Endothelial cell (in vitro differentiated cells): ENCODE results near the gene TIA1. TPM values are rescaled to one million over a fixed set of nuclear protein-coding genes. Genes with fewer than 3 reads are reported as not detected.

ENCODE experiments used
- DNase-seq: peaks from one replicate; pipeline ENCODE4 v3.0.0; 2021; ENCODE audit warnings: low spot score
- H3K27ac Mint-ChIP-seq: one replicate; pipeline ENCODE4 v1.8.0; 2021; ENCODE audit warnings: mixed read lengths, inconsistent platforms; ENCODE audit not compliant: unreplicated experiment
- H3K27me3 Mint-ChIP-seq: one replicate; pipeline ENCODE4 v1.8.0; 2021; ENCODE audit warnings: mild to moderate bottlenecking, moderate library complexity, mixed read lengths, inconsistent platforms; ENCODE audit not compliant: unreplicated experiment
- H3K36me3 Mint-ChIP-seq: one replicate; pipeline ENCODE4 v1.8.0; 2021; ENCODE audit warnings: mild to moderate bottlenecking, low read depth, mixed read lengths, inconsistent platforms; ENCODE audit not compliant: unreplicated experiment
- H3K4me1 Mint-ChIP-seq: one replicate; pipeline ENCODE4 v1.8.0; 2021; ENCODE audit warnings: mild to moderate bottlenecking, mixed read lengths, inconsistent platforms; ENCODE audit not compliant: unreplicated experiment
- H3K4me3 Mint-ChIP-seq: one replicate; pipeline ENCODE4 v1.8.0; 2021; ENCODE audit warnings: mild to moderate bottlenecking, mixed read lengths, inconsistent platforms; ENCODE audit not compliant: unreplicated experiment
- H3K9me3 Mint-ChIP-seq: one replicate; pipeline ENCODE4 v1.8.0; 2021; ENCODE audit warnings: mixed read lengths, inconsistent platforms; ENCODE audit not compliant: unreplicated experiment
- CTCF ChIP-seq: fragments of 200-600 bp; sonication (generic); IDR thresholded peaks from one replicate; pipeline ENCODE4 v1.5.0; 2021; ENCODE audit warnings: antibody characterized with exemption; ENCODE audit not compliant: unreplicated experiment
- microRNA-seq: library from miRNA; unstranded; fragments of <30 nt; microRNA quantifications from one replicate; pipeline ENCODE4, GENCODE V29; 2020; ENCODE audit not compliant: unreplicated experiment
- total RNA-seq: library from RNA; stranded (reverse); fragmentation: NEBNext Ultra II Directional; extraction: Animal tissue kit (Norgen Biotek cat#: 25700); gene quantifications from one replicate; pipeline ENCODE4 v1.2.1, GENCODE V29; 2021; ENCODE audit not compliant: unreplicated experiment

TIA1 gene
- total RNA-seq, 1 donor from 2014 or later: 200 TPM

GRCh38 chr2:70160545-70160944, 87.9 kb downstream of the TIA1 start:
- H3K27ac Mint-ChIP-seq: no peak overlapping the region
- DNase-seq: no peak
- no peak overlapping the region for H3K4me3 Mint-ChIP-seq
- H3K4me1 Mint-ChIP-seq: no peaks in the 10 kb centered on the region
- no peak for TF ChIP-seq CTCF
- H3K36me3 Mint-ChIP-seq: peaks cover 12% of the 10 kb centered on the region
- H3K9me3 Mint-ChIP-seq: no peaks in the 10 kb centered on the region
- H3K27me3 Mint-ChIP-seq: no peaks in the 10 kb centered on the region

Small RNA genes lying within 50 kb of the gene (microRNA-seq; reads per million reads assigned to microRNA genes)
- not detected for gene MIR1285-2

Other genes starting within 250 kb of the TIA1 start
- gene PCBP1, start 161.2 kb downstream of the TIA1 start, total RNA-seq: 302 TPM
- 15.0 TPM for gene C2orf42, start 57.6 kb downstream of the TIA1 start, total RNA-seq
- 52.2 TPM for gene PCYOX1, start 9.5 kb upstream of the TIA1 start, total RNA-seq
- gene SNRPG, start 45.1 kb upstream of the TIA1 start, total RNA-seq: 176 TPM
- gene FAM136A, start 53.4 kb upstream of the TIA1 start, total RNA-seq: 37.9 TPM